ENCODE measurements around the gene ABCD3. TPM values are rescaled to one million over a fixed set of nuclear protein-coding genes. Genes with fewer than 3 reads are reported as not detected.

Gene ABCD3
- total RNA-seq, 1 donor from 2014 or later = 38.4 TPM

DNA sequence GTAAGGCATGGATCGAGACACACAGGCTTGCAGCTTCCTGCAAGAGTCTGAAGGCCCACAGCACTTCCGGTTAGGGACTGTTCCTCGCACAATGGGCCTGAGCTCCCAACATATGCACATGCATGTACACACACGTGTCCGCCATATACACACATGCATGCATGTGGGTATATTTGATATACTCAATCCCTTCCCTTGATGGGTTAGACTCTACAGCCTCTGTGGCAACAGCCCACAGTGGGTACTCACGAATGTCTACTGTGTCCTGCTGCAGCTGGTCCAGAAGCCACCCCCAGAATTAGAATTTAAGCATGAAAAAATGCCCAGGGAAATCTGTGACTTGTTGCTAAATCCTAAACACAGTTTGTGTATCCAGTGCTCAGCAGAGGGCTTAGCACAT, 113.5 kb downstream of the ABCD3 start:
- H3K36me3 ChIP-seq (ENCODE audit: insufficient read depth, low read length) = peaks cover 63% of the 10 kb centered on the region
- H3K4me3 ChIP-seq (ENCODE audit: insufficient read depth, low read depth, low read length) = no peak overlapping the region
- Mint-ChIP-seq H3K4me1 (ENCODE audit: low read depth, unreplicated experiment) (peaks cover 20% of the 10 kb centered on the region), H3K4me3 (ENCODE audit: unreplicated experiment) (no peak overlapping the region), H3K9me3 (ENCODE audit: unreplicated experiment) (no peaks in the 10 kb centered on the region), H3K27me3 (ENCODE audit: low read depth, unreplicated experiment) (no peaks in the 10 kb centered on the region), H3K36me3 (ENCODE audit: low read depth, unreplicated experiment) (peaks cover 19% of the 10 kb centered on the region), H3K27ac (ENCODE audit: unreplicated experiment) (no peak overlapping the region)
- no peak overlapping the region for H3K27ac ChIP-seq (ENCODE audit: low read depth, low read length)
- H3K27me3 ChIP-seq (ENCODE audit: insufficient read depth, low read length) = no peaks in the 10 kb centered on the region
- H3K4me1 ChIP-seq (ENCODE audit: insufficient read depth, low read length) = peaks cover 16% of the 10 kb centered on the region
- no peak for TF ChIP-seq EZH2 (IDR thresholded peaks at IDR 0.05; ENCODE audit: insufficient read depth, low read length)
- TF ChIP-seq, protein P1, sequence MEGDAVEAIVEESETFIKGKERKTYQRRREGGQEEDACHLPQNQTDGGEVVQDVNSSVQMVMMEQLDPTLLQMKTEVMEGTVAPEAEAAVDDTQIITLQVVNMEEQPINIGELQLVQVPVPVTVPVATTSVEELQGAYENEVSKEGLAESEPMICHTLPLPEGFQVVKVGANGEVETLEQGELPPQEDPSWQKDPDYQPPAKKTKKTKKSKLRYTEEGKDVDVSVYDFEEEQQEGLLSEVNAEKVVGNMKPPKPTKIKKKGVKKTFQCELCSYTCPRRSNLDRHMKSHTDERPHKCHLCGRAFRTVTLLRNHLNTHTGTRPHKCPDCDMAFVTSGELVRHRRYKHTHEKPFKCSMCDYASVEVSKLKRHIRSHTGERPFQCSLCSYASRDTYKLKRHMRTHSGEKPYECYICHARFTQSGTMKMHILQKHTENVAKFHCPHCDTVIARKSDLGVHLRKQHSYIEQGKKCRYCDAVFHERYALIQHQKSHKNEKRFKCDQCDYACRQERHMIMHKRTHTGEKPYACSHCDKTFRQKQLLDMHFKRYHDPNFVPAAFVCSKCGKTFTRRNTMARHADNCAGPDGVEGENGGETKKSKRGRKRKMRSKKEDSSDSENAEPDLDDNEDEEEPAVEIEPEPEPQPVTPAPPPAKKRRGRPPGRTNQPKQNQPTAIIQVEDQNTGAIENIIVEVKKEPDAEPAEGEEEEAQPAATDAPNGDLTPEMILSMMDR (IDR thresholded peaks at IDR 0.05; ENCODE audit: insufficient read depth, low read depth, low read length) = no peak
- no peak overlapping the region for H3K4me2 ChIP-seq (ENCODE audit: low read length)
- no peaks in the 10 kb centered on the region for H3K9me3 ChIP-seq (ENCODE audit: insufficient read depth, low read depth, low read length)
- FAIRE-seq (no peak), DNase-seq (ENCODE audit: low read depth) (no peak)
- no peak overlapping the region for H3K9ac ChIP-seq (ENCODE audit: low read length)
- peaks cover 19% of the 10 kb centered on the region for H3K79me2 ChIP-seq (ENCODE audit: insufficient read depth, low read length)
- H4K20me1 ChIP-seq (ENCODE audit: insufficient read depth, low read length) = peaks cover 41% of the 10 kb centered on the region
- H2AFZ ChIP-seq (ENCODE audit: low read depth, low read length) = no peak overlapping the region

DNA sequence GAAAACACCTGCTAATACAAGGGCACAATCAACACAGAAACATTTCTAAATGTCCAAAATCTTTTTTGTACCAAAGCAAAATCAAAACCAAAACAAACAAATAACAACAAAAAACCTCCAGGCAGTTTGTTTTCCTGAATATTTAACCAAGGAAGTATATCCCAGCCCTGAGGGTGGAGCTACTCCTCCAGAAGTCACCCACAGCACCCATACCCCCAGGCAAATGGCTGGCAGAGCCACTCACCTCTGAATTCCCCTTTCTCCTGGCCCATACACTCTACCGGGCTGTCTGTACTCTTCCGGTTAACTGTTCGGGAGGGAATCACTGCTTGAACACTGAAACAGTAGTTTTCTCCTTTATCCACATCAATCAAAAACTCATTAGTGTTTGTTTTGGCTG, 113.9 kb downstream of the ABCD3 start:
- H3K27me3 ChIP-seq (ENCODE audit: insufficient read depth, low read length) = no peaks in the 10 kb centered on the region
- Mint-ChIP-seq H3K9me3 (ENCODE audit: unreplicated experiment) (no peaks in the 10 kb centered on the region), H3K27me3 (ENCODE audit: low read depth, unreplicated experiment) (no peaks in the 10 kb centered on the region), H3K36me3 (ENCODE audit: low read depth, unreplicated experiment) (peaks cover 19% of the 10 kb centered on the region), H3K4me3 (ENCODE audit: unreplicated experiment) (no peak overlapping the region), H3K4me1 (ENCODE audit: low read depth, unreplicated experiment) (peaks cover 22% of the 10 kb centered on the region), H3K27ac (ENCODE audit: unreplicated experiment) (no peak overlapping the region)
- H3K79me2 ChIP-seq (ENCODE audit: insufficient read depth, low read length) = peaks cover 23% of the 10 kb centered on the region
- peaks cover 45% of the 10 kb centered on the region for H4K20me1 ChIP-seq (ENCODE audit: insufficient read depth, low read length)
- H3K36me3 ChIP-seq (ENCODE audit: insufficient read depth, low read length) = peaks cover 67% of the 10 kb centered on the region
- DNase-seq (ENCODE audit: low read depth) (no peak), FAIRE-seq (no peak)
- H3K9ac ChIP-seq (ENCODE audit: low read length) = peak overlapping the region; percentile 2
- H3K4me1 ChIP-seq (ENCODE audit: insufficient read depth, low read length) = peaks cover 19% of the 10 kb centered on the region
- TF ChIP-seq, protein P1 (IDR thresholded peaks at IDR 0.05; ENCODE audit: insufficient read depth, low read depth, low read length) = no peak
- no peak for TF ChIP-seq EZH2 (IDR thresholded peaks at IDR 0.05; ENCODE audit: insufficient read depth, low read length)
- H3K27ac ChIP-seq (ENCODE audit: low read depth, low read length) = no peak overlapping the region
- H3K9me3 ChIP-seq (ENCODE audit: insufficient read depth, low read depth, low read length) = no peaks in the 10 kb centered on the region
- H2AFZ ChIP-seq (ENCODE audit: low read depth, low read length) = no peak overlapping the region
- H3K4me2 ChIP-seq (ENCODE audit: low read length) = peak overlapping the region; percentile 1
- no peak overlapping the region for H3K4me3 ChIP-seq (ENCODE audit: insufficient read depth, low read depth, low read length)

DNA sequence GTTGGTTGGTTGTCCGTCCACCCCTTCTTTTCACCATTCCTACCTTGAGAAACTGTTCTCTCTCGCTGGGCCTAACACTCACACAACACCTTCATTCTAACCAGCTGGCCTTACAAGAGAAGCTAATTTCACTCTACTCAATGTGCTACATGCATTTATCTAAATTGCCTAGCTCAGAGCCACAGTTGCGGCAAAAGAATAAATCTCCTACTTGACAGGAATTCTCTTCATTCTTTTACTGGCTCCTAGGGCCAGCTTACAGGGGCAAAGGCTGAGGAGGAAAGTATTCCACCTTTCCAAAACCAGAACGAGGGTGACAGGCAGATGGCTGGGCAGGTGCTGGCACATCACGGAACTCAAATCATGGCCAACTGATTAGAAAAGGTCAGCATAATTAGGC, 116.9 kb downstream of the ABCD3 start:
- Histone ChIP-seq H3K27ac (ENCODE audit: low read depth, low read length) (no peak overlapping the region), H3K36me3 (ENCODE audit: insufficient read depth, low read length) (peaks cover 68% of the 10 kb centered on the region), H3K27me3 (ENCODE audit: insufficient read depth, low read length) (no peaks in the 10 kb centered on the region), H4K20me1 (ENCODE audit: insufficient read depth, low read length) (peaks cover 74% of the 10 kb centered on the region), H2AFZ (ENCODE audit: low read depth, low read length) (no peak overlapping the region), H3K9ac (ENCODE audit: low read length) (no peak overlapping the region), H3K4me1 (ENCODE audit: insufficient read depth, low read length) (peaks cover 33% of the 10 kb centered on the region), H3K9me3 (ENCODE audit: insufficient read depth, low read depth, low read length) (no peaks in the 10 kb centered on the region), H3K79me2 (ENCODE audit: insufficient read depth, low read length) (peaks cover 53% of the 10 kb centered on the region), H3K4me2 (ENCODE audit: low read length) (peak overlapping the region; percentile 18), H3K4me3 (ENCODE audit: insufficient read depth, low read depth, low read length) (no peak overlapping the region)
- Mint-ChIP-seq H3K36me3 (ENCODE audit: low read depth, unreplicated experiment) (peaks cover 25% of the 10 kb centered on the region), H3K27ac (ENCODE audit: unreplicated experiment) (no peak overlapping the region), H3K27me3 (ENCODE audit: low read depth, unreplicated experiment) (no peaks in the 10 kb centered on the region), H3K4me3 (ENCODE audit: unreplicated experiment) (no peak overlapping the region), H3K9me3 (ENCODE audit: unreplicated experiment) (no peaks in the 10 kb centered on the region), H3K4me1 (ENCODE audit: low read depth, unreplicated experiment) (peaks cover 30% of the 10 kb centered on the region)
- FAIRE-seq = no peak
- TF ChIP-seq EZH2 (IDR thresholded peaks at IDR 0.05; ENCODE audit: insufficient read depth, low read length) = no peak
- TF ChIP-seq, protein P1 (IDR thresholded peaks at IDR 0.05; ENCODE audit: insufficient read depth, low read depth, low read length) = no peak
- no peak for DNase-seq (ENCODE audit: low read depth)

Data from astrocyte (in vitro differentiated cells and primary cell).